Right lobe of liver (tissue), 4 donors: ENCODE measurements around the gene ZBED5.

Experiments used
- POLR2A ChIP-seq: fragments of 450-650 bp; IDR thresholded peaks from one replicate; pipeline ENCODE4 v1.6.1; 2017; ENCODE audit warnings: antibody characterized with exemption, mild to moderate bottlenecking
- TF ChIP-seq, protein P1 (sequence below), 4 donors: fragments of 200-600 bp in 3 of 4; fragments of 450-650 bp in 1 of 4; IDR thresholded peaks; one replicate each; pipeline versions ENCODE4 v1.5.1 to v1.8.0; 2016 to 2022; ENCODE audit warnings: antibody characterized with exemption in 4 of 4, mild to moderate bottlenecking in 2 of 4
- donor health status: DM: no; HTN: no; CAD: no.
- donor health status: DM: no; HTN: no; CAD: no.
- donor health status: DM: no; HTN: yes; CAD: no.

DNA sequence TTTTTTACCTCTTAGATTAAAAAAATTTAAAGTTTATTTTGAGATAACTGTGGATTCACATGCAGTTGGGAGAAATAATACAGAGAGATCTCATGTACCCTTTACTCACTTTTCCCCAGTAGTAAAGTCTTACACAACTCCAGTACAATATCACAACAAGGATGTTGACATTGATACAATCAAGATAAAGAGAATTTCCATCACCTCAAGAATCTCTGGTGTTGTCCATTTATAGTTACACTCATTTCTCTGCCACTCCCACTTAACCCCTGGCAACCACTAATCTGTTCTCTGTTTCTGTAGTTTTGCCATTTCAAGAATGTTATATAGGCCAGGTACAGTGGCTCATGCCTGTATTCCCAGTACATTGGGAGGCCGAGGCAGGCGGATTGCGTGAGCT lies 10.5 kb upstream of the ZBED5 start:
- TF ChIP-seq, protein P1, sequence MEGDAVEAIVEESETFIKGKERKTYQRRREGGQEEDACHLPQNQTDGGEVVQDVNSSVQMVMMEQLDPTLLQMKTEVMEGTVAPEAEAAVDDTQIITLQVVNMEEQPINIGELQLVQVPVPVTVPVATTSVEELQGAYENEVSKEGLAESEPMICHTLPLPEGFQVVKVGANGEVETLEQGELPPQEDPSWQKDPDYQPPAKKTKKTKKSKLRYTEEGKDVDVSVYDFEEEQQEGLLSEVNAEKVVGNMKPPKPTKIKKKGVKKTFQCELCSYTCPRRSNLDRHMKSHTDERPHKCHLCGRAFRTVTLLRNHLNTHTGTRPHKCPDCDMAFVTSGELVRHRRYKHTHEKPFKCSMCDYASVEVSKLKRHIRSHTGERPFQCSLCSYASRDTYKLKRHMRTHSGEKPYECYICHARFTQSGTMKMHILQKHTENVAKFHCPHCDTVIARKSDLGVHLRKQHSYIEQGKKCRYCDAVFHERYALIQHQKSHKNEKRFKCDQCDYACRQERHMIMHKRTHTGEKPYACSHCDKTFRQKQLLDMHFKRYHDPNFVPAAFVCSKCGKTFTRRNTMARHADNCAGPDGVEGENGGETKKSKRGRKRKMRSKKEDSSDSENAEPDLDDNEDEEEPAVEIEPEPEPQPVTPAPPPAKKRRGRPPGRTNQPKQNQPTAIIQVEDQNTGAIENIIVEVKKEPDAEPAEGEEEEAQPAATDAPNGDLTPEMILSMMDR (IDR thresholded peaks at IDR 0.05) = no peak
- no peak for TF ChIP-seq POLR2A
